Measurements from ENCODE around the gene ADAMTSL3. TPM values are rescaled to one million over a fixed set of nuclear protein-coding genes. Genes with fewer than 3 reads are reported as not detected.
"Not testable (repeated sequence)": the region's sequence is repeated elsewhere in the genome, so short reads cannot be mapped to it uniquely, and the experiment has no call there.

The ADAMTSL3 gene
- total RNA-seq, 1 donor from 2014 or later, result 5.7 TPM

- no peak for DNase-seq (ENCODE audit: low spot score)
Observed at GRCh38 chr15:83753872-83754493, 100.1 kb downstream of the ADAMTSL3 start.

- DNase-seq (ENCODE audit: low spot score), result not testable (repeated sequence)
Observed at GRCh38 chr15:83757291-83757690, 103.4 kb downstream of the ADAMTSL3 start.

- no peak for DNase-seq (ENCODE audit: low spot score)
Observed at GRCh38 chr15:83762367-83762766, 108.4 kb downstream of the ADAMTSL3 start.

- DNase-seq (ENCODE audit: low spot score), result no peak
Observed at GRCh38 chr15:83764201-83764838, 110.4 kb downstream of the ADAMTSL3 start.

GRCh38 chr15:83766339-83766738 lies 112.4 kb downstream of the ADAMTSL3 start:
- no peak for DNase-seq (ENCODE audit: low spot score)

GRCh38 chr15:83767741-83768140 lies 113.8 kb downstream of the ADAMTSL3 start:
- DNase-seq (ENCODE audit: low spot score), result no peak

GRCh38 chr15:83769411-83769999 lies 115.6 kb downstream of the ADAMTSL3 start:
- no peak for DNase-seq (ENCODE audit: low spot score)

GRCh38 chr15:83775738-83776137 lies 121.8 kb downstream of the ADAMTSL3 start:
- no peak for DNase-seq (ENCODE audit: low spot score)

GRCh38 chr15:83776986-83777385 lies 123.1 kb downstream of the ADAMTSL3 start:
- no peak for DNase-seq (ENCODE audit: low spot score)

- no peak for DNase-seq (ENCODE audit: low spot score)
Observed at GRCh38 chr15:83783227-83783626, 129.3 kb downstream of the ADAMTSL3 start.

- no peak for DNase-seq (ENCODE audit: low spot score)
Observed at GRCh38 chr15:83784975-83785374, 131.1 kb downstream of the ADAMTSL3 start.

GRCh38 chr15:83786336-83786735 lies 132.4 kb downstream of the ADAMTSL3 start:
- no peak for DNase-seq (ENCODE audit: low spot score)

- DNase-seq (ENCODE audit: low spot score), result no peak
Observed at GRCh38 chr15:83793069-83793468, 139.1 kb downstream of the ADAMTSL3 start.

GRCh38 chr15:83794209-83794608 lies 140.3 kb downstream of the ADAMTSL3 start:
- DNase-seq (ENCODE audit: low spot score), result no peak

- no peak for DNase-seq (ENCODE audit: low spot score)
Observed at GRCh38 chr15:83809345-83809744, 155.4 kb downstream of the ADAMTSL3 start.

GRCh38 chr15:83810110-83810509 lies 156.2 kb downstream of the ADAMTSL3 start:
- no peak for DNase-seq (ENCODE audit: low spot score)

GRCh38 chr15:83813682-83814081 lies 159.8 kb downstream of the ADAMTSL3 start:
- no peak for DNase-seq (ENCODE audit: low spot score)

GRCh38 chr15:83815506-83815905 lies 161.6 kb downstream of the ADAMTSL3 start:
- no peak for DNase-seq (ENCODE audit: low spot score)

GRCh38 chr15:83816124-83816883 lies 162.4 kb downstream of the ADAMTSL3 start:
- DNase-seq (ENCODE audit: low spot score), result no peak

GRCh38 chr15:83818591-83818990 lies 164.7 kb downstream of the ADAMTSL3 start:
- no peak for DNase-seq (ENCODE audit: low spot score)

- DNase-seq (ENCODE audit: low spot score), result no peak
Observed at GRCh38 chr15:83830381-83830780, 176.5 kb downstream of the ADAMTSL3 start.

- no peak for DNase-seq (ENCODE audit: low spot score)
Observed at GRCh38 chr15:83833569-83833968, 179.6 kb downstream of the ADAMTSL3 start.

- no peak for DNase-seq (ENCODE audit: low spot score)
Observed at GRCh38 chr15:83835479-83835878, 181.6 kb downstream of the ADAMTSL3 start.
